Measurements from ENCODE around the gene YTHDC2.

- TF ChIP-seq CTCF (IDR thresholded peaks at IDR 0.05; ENCODE audit: insufficient read depth, low read length) (no peak), POLR2AphosphoS5 (IDR thresholded peaks at IDR 0.05; ENCODE audit: low read depth) (no peak), REST (IDR thresholded peaks at IDR 0.05; ENCODE audit: insufficient replicate concordance, low read depth) (no peak), GABPA (IDR thresholded peaks at IDR 0.05; ENCODE audit: low read depth) (no peak)
Measured at GRCh38 chr5:113491022-113491421, 22.5 kb upstream of the YTHDC2 start.
